GM23338 (cell line): ENCODE results near the gene PISD. TPM values are rescaled to one million over a fixed set of nuclear protein-coding genes. Genes with fewer than 3 reads are reported as not detected.
A peak's percentile ranks its signal among the peaks of the same experiment; 100 is the strongest.

ENCODE experiments used
- ATAC-seq: fragments of 200-7000 bp; cut with Tn5 transposase; 3 replicates; pipeline ENCODE4 v1.9.1; 2020
- DNase-seq: peaks from one replicate; pipeline ENCODE4 v3.0.0-alpha.2; 2015; ENCODE audit warnings: low spot score
- H2AFZ ChIP-seq: fragments of 200-600 bp; sonication (generic); 2 replicates; pipeline ENCODE4 v1.8.0; 2016; ENCODE audit warnings: antibody characterized with exemption, mild to moderate bottlenecking, moderate library complexity
- H3F3A ChIP-seq: fragments of 200-600 bp; sonication (generic); replicated peaks from 2 replicates; pipeline ENCODE4 v1.8.0; 2017; ENCODE audit warnings: antibody characterized with exemption, mixed run types, low read depth
- H3K27ac ChIP-seq: fragments of 200-600 bp; sonication (generic); 2 replicates; pipeline ENCODE4 v1.6.1; 2016; ENCODE audit warnings: low read depth
- H3K27me3 ChIP-seq: fragments of 200-600 bp; sonication (generic); 2 replicates; pipeline ENCODE4 v1.8.0; 2016; ENCODE audit warnings: mild to moderate bottlenecking, mixed run types, moderate library complexity; ENCODE audit not compliant: insufficient read depth
- H3K36me3 ChIP-seq: fragments of 200-600 bp; sonication (generic); 2 replicates; pipeline ENCODE4 v1.8.0; 2016; ENCODE audit warnings: mild to moderate bottlenecking; ENCODE audit not compliant: insufficient read depth
- H3K4me1 ChIP-seq: fragments of 200-600 bp; sonication (generic); 2 replicates; pipeline ENCODE4 v1.8.0; 2016; ENCODE audit warnings: mild to moderate bottlenecking, moderate library complexity; ENCODE audit not compliant: insufficient read depth
- H3K4me2 ChIP-seq: fragments of 200-600 bp; sonication (generic); 2 replicates; pipeline ENCODE4 v1.7.1; 2017; ENCODE audit warnings: mixed run types
- H3K4me3 ChIP-seq: fragments of 200-600 bp; sonication (generic); 2 replicates; pipeline ENCODE4 v1.6.1; 2016; ENCODE audit warnings: mixed run types
- H3K79me2 ChIP-seq: fragments of 200-600 bp; sonication (generic); replicated peaks from 2 replicates; pipeline ENCODE4 v1.8.0; 2017; ENCODE audit warnings: mild to moderate bottlenecking; ENCODE audit not compliant: insufficient read depth
- H3K9me2 ChIP-seq: fragments of 200-600 bp; sonication (generic); 2 replicates; pipeline ENCODE4 v1.8.0; 2017; ENCODE audit not compliant: insufficient read depth
- H4K20me1 ChIP-seq: fragments of 200-600 bp; sonication (generic); replicated peaks from 2 replicates; pipeline ENCODE4 v1.8.0; 2017; ENCODE audit warnings: mild to moderate bottlenecking; ENCODE audit not compliant: insufficient read depth
- H3K27ac Mint-ChIP-seq: 2 replicates; pipeline ENCODE4 v1.8.0; 2020; ENCODE audit warnings: inconsistent platforms, mild to moderate bottlenecking, moderate library complexity, mixed read lengths
- H3K27me3 Mint-ChIP-seq: 3 replicates; pipeline ENCODE4 v1.8.0; 2022; ENCODE audit warnings: low read depth, mild to moderate bottlenecking, moderate library complexity, mixed read lengths, inconsistent platforms; ENCODE audit not compliant: insufficient read depth, poor library complexity
- H3K36me3 Mint-ChIP-seq: 3 replicates; pipeline ENCODE4 v1.8.0; 2021; ENCODE audit warnings: low read depth, mild to moderate bottlenecking, inconsistent platforms, moderate library complexity, mixed read lengths
- H3K4me1 Mint-ChIP-seq: 3 replicates; pipeline ENCODE4 v1.8.0; 2020; ENCODE audit warnings: mild to moderate bottlenecking, inconsistent platforms, mixed read lengths
- H3K4me3 Mint-ChIP-seq: 3 replicates; pipeline ENCODE4 v1.8.0; 2021; ENCODE audit warnings: moderate library complexity, mild to moderate bottlenecking, inconsistent platforms, mixed read lengths
- H3K9me3 Mint-ChIP-seq: 3 replicates; pipeline ENCODE4 v1.8.0; 2020; ENCODE audit warnings: moderate library complexity, mild to moderate bottlenecking, inconsistent platforms, mixed read lengths
- CREB1 ChIP-seq: fragments of 250-450 bp; sonication (Bioruptor Pico); IDR thresholded peaks from 2 replicates; pipeline ENCODE4 v1.5.0; 2020; ENCODE audit warnings: low read depth, mild to moderate bottlenecking, moderate library complexity
- EZH2 ChIP-seq: fragments of 200-600 bp; sonication (generic); IDR thresholded peaks from one replicate; pipeline ENCODE4 v1.8.0; 2017; ENCODE audit warnings: antibody characterized with exemption, mild to moderate bottlenecking, low read depth; ENCODE audit not compliant: unreplicated experiment
- EZH2phosphoT487 ChIP-seq: fragments of 200-600 bp; sonication (generic); IDR thresholded peaks from one replicate; pipeline ENCODE4 v1.8.1; 2018; ENCODE audit warnings: antibody characterized with exemption; ENCODE audit not compliant: unreplicated experiment
- NANOG ChIP-seq: IDR thresholded peaks from 2 replicates; pipeline ENCODE4 v1.6.1; 2016; ENCODE audit warnings: antibody characterized with exemption, borderline replicate concordance
- POLR2AphosphoS5 ChIP-seq: IDR thresholded peaks from 2 replicates; pipeline ENCODE4 v1.6.1; 2016; ENCODE audit warnings: antibody characterized with exemption, low read depth
- STAT1 ChIP-seq: IDR thresholded peaks from one replicate; pipeline ENCODE4 v1.6.1; 2016; ENCODE audit warnings: antibody characterized with exemption; ENCODE audit not compliant: unreplicated experiment
- ZNF114 ChIP-seq: fragments of 250-450 bp; sonication (Bioruptor Pico); IDR thresholded peaks from 2 replicates; pipeline ENCODE4 v1.5.0; 2020; ENCODE audit warnings: mild to moderate bottlenecking, moderate library complexity
- ZNF331 ChIP-seq: fragments of 250-450 bp; sonication (Bioruptor Pico); IDR thresholded peaks from 2 replicates; pipeline ENCODE4 v1.5.0; 2020; ENCODE audit warnings: low read depth, mild to moderate bottlenecking, moderate library complexity
- polyA plus RNA-seq: library from polyadenylated mRNA; unstranded; fragments of >200 nt; fragmentation: Nextera tagmentation; extraction: Ambion mirVana; gene quantifications from 2 replicates; pipeline ENCODE4 v1.2.1, GENCODE V29; 2016
- total RNA-seq: library from RNA; depleted of rRNA; stranded (reverse); fragments of >200 nt; shearing (Covaris generic); gene quantifications from 2 replicates; pipeline ENCODE4 v1.2.3, GENCODE V29; 2014
- TF ChIP-seq, protein P1 (sequence below): IDR thresholded peaks from one replicate; pipeline ENCODE4 v1.6.1; 2018; ENCODE audit warnings: antibody characterized with exemption; ENCODE audit not compliant: unreplicated experiment
- TF ChIP-seq, protein P2 (sequence below): IDR thresholded peaks from 2 replicates; pipeline ENCODE4 v1.6.1; 2016; ENCODE audit warnings: antibody characterized with exemption
- TF ChIP-seq, protein P3 (sequence below), 2 experiments: fragments of 200-600 bp in 1 of 2; sonication (generic) in 1 of 2; conservative IDR thresholded peaks; 2 replicates each; pipeline versions ENCODE4 v1.5.1 to v1.6.1; 2016 to 2017; ENCODE audit warnings: antibody characterized with exemption in 2 of 2, low read depth in 2 of 2, mild to moderate bottlenecking in 2 of 2, moderate library complexity in 1 of 2

Gene PISD
- total and polyA plus RNA-seq, 2 experiments from 2014 or later, result 43.1 to 54.5 TPM

DNA sequence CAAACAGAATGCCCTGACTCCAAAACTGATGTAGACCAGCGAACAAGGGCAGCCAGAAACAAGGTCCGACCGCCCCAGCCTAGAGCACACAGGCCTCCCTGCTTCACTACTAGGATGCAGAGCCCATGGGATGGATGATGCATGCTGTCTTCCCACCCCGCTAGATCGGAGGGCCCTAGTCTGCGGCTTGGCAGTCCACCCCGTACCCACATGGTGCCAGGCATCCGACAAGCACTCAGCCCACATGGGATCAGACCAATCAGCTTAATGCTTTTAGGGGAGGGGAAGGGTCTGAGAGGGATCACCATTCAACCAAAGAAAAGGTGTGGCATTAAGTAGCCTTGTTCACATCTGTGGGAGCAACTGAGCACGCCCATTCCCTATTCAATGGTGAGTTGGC, 30.6 kb downstream of the PISD start:
- Histone ChIP-seq H3K27me3 (no peaks in the 10 kb centered on the region), H3K27ac (0 out of 2 replicates have a peak overlapping the region, but pooled peaks have one; percentile 63), H2AFZ (no peak overlapping the region), H3F3A (peaks cover 9% of the 10 kb centered on the region; the same call in 1 of the 2 replicates), H3K79me2 (peaks cover 78% of the 10 kb centered on the region), H3K9me2 (no peaks in the 10 kb centered on the region), H3K4me2 (peak overlapping the region; percentile 90), H3K4me1 (peaks cover 5% of the 10 kb centered on the region), H3K36me3 (no peaks in the 10 kb centered on the region), H3K4me3 (peak overlapping the region; percentile 93), H4K20me1 (peaks cover 23% of the 10 kb centered on the region)
- Mint-ChIP-seq H3K4me3 (peak overlapping the region; percentile 87), H3K36me3 (no peaks in the 10 kb centered on the region; the same call in 2 of the 3 replicates), H3K27ac (no peak overlapping the region), H3K9me3 (no peaks in the 10 kb centered on the region), H3K27me3 (peaks cover 12% of the 10 kb centered on the region), H3K4me1 (peaks cover 31% of the 10 kb centered on the region)
- DNase-seq, result no peak
- no peak for ATAC-seq
- TF ChIP-seq ZNF114 (CRISPR knock-in tag) (no peak), STAT1 (no peak), NANOG (no peak), EZH2 (no peak), ZNF331 (CRISPR knock-in tag) (no peak), POLR2AphosphoS5 (no peak), CREB1 (CRISPR knock-in tag) (no peak), EZH2phosphoT487 (no peak)
- TF ChIP-seq, protein P1, sequence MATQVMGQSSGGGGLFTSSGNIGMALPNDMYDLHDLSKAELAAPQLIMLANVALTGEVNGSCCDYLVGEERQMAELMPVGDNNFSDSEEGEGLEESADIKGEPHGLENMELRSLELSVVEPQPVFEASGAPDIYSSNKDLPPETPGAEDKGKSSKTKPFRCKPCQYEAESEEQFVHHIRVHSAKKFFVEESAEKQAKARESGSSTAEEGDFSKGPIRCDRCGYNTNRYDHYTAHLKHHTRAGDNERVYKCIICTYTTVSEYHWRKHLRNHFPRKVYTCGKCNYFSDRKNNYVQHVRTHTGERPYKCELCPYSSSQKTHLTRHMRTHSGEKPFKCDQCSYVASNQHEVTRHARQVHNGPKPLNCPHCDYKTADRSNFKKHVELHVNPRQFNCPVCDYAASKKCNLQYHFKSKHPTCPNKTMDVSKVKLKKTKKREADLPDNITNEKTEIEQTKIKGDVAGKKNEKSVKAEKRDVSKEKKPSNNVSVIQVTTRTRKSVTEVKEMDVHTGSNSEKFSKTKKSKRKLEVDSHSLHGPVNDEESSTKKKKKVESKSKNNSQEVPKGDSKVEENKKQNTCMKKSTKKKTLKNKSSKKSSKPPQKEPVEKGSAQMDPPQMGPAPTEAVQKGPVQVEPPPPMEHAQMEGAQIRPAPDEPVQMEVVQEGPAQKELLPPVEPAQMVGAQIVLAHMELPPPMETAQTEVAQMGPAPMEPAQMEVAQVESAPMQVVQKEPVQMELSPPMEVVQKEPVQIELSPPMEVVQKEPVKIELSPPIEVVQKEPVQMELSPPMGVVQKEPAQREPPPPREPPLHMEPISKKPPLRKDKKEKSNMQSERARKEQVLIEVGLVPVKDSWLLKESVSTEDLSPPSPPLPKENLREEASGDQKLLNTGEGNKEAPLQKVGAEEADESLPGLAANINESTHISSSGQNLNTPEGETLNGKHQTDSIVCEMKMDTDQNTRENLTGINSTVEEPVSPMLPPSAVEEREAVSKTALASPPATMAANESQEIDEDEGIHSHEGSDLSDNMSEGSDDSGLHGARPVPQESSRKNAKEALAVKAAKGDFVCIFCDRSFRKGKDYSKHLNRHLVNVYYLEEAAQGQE, result no peak
- TF ChIP-seq, protein P2, sequence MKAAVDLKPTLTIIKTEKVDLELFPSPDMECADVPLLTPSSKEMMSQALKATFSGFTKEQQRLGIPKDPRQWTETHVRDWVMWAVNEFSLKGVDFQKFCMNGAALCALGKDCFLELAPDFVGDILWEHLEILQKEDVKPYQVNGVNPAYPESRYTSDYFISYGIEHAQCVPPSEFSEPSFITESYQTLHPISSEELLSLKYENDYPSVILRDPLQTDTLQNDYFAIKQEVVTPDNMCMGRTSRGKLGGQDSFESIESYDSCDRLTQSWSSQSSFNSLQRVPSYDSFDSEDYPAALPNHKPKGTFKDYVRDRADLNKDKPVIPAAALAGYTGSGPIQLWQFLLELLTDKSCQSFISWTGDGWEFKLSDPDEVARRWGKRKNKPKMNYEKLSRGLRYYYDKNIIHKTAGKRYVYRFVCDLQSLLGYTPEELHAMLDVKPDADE, result no peak
- TF ChIP-seq, protein P3, sequence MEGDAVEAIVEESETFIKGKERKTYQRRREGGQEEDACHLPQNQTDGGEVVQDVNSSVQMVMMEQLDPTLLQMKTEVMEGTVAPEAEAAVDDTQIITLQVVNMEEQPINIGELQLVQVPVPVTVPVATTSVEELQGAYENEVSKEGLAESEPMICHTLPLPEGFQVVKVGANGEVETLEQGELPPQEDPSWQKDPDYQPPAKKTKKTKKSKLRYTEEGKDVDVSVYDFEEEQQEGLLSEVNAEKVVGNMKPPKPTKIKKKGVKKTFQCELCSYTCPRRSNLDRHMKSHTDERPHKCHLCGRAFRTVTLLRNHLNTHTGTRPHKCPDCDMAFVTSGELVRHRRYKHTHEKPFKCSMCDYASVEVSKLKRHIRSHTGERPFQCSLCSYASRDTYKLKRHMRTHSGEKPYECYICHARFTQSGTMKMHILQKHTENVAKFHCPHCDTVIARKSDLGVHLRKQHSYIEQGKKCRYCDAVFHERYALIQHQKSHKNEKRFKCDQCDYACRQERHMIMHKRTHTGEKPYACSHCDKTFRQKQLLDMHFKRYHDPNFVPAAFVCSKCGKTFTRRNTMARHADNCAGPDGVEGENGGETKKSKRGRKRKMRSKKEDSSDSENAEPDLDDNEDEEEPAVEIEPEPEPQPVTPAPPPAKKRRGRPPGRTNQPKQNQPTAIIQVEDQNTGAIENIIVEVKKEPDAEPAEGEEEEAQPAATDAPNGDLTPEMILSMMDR (conservative IDR thresholded peaks at IDR 0.05; ENCODE audit: low read depth in 2 of 2), result no peak
